A549 treated with dexamethasone at 1 μM for 4 hours (cell line): ENCODE results near the gene RNF208. TPM values are rescaled to one million over a fixed set of nuclear protein-coding genes. Genes with fewer than 3 reads are reported as not detected.

Source experiments
- total RNA-seq: library from RNA; stranded (reverse); fragments of 200-300 nt; extraction: Qiagen RNA extraction; gene quantifications from 5 replicates; pipeline ENCODE4 v1.2.3, GENCODE V29; 2022

Gene RNF208, protein sequence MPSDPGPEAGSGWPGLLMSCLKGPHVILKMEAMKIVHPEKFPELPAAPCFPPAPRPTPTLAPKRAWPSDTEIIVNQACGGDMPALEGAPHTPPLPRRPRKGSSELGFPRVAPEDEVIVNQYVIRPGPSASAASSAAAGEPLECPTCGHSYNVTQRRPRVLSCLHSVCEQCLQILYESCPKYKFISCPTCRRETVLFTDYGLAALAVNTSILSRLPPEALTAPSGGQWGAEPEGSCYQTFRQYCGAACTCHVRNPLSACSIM
- total RNA-seq: 1.2 to 2.2 TPM (median 2.0 TPM) in 5 replicates

DNA sequence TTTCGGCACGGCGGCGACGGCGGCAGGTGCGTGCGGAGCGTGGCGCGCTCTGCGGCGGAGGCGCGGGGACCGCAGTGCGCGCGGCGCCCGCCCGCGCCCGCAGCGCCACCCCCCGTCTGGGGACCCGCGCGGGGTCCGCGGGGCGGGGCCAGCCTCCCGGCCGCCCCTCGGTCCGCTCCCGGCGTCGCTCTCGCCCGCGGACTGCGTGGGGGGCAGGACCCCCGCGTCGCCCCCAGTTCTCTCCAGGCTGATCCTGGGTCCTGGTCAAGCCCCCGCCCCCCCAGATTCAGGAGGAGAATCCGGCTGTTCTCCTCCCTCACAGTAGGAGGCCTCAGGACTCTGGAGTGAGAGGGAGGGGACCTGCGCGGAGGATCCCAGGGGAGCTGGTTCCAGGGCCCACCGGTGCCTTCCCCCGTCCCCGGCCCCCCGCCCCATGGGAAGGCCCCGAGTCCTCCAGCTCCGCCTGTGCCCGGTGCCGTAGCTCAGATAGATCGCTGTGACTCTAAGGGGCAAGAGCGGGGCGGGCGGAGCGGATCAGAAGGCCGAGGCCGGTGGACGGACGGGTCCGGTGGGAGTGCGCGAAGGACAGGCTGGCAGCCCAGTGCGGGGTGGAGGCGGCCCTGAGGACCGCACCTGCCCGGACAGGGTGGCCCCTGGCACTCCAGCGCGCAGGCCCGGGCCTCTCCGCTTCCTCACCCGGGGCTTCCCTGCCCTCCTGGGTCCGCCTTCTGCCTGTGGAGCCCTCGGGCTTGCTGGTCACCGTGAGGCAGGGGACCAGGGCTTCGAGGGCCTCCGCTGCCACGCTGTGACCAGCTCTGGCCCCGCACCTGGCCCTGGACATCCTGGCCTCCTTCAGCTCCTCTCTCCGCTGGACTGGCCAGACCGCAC lies at the start of gene RNF208:
Gene RNF208 (minus strand): TSS at position 51 of the 888 bp plus-strand sequence. CDS start 1,028 bp downstream, outside the sequence.

DNA sequence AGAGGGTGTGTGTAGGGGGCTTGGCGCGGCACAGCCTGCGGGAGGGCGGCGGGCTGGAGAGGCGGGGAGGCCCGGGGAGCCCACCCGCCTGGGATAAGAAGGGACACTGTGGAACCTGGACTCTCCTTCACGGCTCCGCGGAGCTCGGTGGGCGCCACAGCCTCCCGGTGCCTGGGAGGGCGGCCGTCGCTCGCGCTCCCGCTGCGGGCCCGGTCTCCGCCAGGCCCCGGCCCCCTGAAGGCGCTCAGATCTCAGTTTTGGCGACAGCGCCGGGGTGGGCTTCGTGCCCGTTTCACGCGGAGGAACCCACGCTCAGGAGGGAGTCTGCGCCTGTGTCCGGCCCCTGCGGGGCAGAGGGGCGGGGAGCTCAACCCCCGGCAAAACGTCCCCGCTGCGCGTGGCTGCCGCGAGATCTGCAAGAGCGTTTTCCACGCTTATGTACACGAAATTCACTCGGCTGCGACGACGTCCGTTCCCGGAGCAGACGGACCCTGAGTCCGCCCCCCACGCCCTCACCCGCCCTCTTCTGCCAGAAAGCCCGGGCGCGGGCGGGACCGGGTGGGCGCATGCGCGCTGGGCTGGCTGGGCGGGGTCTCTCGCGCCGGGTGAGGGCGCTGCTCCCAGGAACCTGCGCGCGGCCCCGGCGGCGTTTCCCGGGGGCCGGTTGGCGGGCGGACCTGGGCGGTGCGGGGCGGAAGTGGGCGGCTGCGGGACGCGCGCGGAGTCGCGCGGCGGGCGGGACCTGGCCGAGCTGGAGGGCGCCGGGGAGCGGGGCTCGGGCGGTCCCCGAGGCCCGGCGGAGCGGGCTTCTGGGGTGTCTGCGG lies 32.8 kb upstream of the RNF208 start, which contains the start of gene NELFB:
Gene NELFB (plus strand): TSS at position 704 of the 824 bp plus-strand sequence.

DNA sequence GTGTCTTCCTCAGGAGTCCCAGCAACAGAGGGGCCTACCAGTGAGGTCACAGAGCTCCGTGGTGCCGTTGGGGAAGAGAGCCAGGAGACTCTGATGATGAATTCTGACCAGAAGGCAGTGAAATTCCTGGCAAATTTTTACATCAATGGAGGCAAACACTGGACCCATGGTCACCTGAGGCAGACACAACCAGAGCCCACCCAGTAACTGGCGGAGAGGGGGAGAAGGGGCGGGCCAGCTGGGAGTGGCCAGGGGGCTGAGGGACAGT lies 29.1 kb upstream of the RNF208 start, which contains the start of gene STPG3:
Gene STPG3 (plus strand): TSS at position 93 of the 268 bp plus-strand sequence. CDS start 1 bp downstream, at position 94.

DNA sequence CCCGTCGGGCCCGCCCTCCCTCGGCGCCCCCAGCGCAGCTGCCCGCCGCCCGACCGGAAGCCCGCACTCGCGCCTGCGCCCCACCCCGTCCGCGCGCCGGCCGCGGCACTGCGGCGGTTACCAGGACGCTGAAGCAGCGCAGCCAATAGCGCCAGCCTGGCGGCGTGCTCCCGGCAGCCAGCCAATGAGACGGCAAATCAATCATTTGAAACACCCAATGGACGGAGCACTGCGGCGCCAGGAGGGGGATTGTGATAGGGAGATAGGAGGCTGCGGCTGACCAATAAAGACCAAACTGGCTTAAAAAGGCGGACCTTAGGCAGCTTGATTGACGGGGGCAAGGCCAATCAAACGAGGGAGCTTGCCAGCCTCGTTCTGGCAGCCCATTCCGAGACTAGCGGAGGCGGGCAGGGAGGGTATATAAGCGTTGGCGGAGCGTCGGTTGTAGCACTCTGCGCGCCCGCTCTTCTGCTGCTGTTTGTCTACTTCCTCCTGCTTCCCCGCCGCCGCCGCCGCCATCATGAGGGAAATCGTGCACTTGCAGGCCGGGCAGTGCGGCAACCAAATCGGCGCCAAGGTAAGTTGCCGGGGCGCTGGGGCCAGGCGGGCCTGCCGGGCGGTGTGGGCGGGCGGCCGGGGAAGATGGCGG lies 18.9 kb upstream of the RNF208 start, which contains the start of gene TUBB4B:
Gene TUBB4B (plus strand): TSS at position 447 of the 649 bp plus-strand sequence. CDS start 74 bp downstream, at position 521.

DNA sequence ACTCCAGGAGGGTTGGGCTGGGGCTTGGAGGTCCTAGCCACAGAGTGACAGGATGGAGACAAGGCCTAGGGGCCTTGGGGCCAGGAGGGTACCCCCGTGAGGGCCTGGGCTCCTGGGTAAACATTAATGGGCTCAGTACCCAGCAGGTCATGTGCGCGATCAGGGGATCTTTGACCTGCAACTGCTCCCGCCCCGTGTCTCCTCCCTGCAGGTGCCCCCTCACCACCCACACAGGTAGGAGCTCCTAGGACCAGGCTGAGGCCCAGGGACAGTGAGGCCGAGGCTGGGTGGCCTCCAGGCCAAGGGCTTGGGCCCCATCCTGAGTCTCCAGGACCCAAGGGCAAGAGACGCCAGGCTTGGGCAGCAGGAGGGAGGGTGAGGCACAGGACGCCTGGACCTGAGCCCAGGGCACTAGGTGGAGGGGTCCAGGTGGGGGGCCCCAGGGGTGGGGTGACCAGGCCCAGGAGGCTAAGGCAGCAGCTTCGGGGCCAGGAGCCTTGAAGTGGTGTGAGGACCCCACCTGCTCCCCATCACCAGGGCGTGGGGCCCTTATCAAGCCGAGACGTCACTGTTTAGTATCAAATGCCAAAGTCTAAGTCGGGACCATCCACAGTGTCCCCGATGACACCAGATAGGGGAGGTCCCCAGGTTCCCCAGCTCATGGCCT lies 8.8 kb upstream of the RNF208 start, which contains the start of gene SLC34A3:
Gene SLC34A3 (plus strand): TSS at position 197 of the 667 bp plus-strand sequence. CDS start 802 bp downstream, outside the sequence.

DNA sequence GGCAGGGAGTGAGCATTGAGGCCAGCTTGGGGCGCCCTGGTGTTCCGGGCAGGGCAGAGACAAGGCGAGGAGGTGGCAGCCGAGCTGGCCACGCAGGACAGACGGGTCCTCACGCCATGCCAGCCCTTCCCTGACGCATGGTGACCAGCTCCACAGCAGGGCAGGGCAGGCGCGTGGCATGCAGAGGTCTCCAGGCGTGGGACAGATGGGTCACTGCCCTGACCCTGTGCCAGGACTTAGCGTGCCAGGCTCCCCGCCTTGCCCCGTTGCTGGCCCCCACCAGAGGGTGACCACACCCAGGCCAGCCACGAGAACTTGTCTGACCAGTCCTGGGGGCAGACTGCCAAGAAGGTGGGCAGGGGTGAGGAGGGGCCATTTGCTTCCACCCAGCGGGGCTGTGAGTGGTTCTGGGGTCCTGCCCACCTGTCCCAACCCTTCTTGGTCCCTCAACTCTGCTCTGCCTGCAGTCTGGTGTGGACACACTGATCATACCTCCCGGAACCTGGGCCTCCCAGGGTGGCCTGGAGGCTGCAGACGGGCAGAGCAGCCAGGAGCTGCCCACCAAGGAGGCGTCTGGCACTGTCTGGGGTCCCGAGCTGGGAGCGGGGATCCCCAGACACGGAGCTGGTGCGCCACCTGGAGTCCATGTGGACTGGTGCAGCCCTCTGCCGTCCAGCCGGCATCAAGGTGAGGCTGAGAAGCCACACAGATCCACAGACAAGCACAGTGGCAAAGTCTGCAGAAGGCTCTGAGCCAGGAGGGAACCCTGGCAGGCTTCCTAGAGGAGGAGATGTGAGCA lies 5.2 kb upstream of the RNF208 start, which contains the start of gene RNF224:
Gene RNF224 (plus strand): TSS at position 449 of the 799 bp plus-strand sequence. CDS start 834 bp downstream, outside the sequence.

DNA sequence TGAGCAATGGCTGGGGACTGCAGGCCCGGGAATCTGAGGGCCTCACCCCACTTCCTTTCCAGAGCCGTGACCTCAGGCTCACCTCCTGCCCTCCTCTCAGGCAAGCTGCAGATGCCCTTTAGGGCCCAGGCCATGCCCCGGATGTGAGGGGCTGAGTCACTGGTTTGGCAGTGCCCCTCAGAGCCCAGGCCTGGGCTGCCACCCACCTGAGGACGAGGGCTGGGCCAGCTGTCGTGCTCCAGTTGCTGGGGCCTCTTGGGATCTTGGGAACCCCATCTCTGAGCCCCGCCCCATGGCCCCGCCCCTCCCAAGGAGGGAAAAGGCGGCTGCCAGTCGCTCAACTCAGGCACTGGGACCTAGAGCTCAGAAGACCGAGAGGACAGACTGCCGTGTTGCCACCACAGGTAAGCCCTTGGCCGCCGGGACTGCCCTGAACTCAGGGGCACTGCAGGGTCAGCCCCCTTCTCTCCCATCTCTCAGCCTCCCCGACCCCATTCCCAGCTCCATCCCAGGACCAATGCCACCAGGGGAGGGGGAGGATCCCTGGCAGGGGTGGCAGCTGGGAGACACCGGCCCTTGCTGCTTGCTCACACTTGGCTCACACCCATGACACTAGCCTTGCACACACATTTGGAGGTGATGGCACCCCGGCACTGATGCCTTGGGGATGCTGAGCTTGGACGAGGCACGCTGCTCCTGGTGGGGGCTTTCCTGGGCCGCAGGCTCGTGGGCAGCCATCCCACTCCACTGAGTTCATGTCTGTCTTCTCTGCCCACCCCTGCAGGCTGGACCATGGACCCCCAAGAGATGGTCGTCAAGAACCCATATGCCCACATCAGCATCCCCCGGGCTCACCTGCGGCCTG lies 3.0 kb upstream of the RNF208 start, which contains the start of gene CYSRT1:
Gene CYSRT1 (plus strand): TSS at position 345 of the 865 bp plus-strand sequence. CDS start 448 bp downstream, at position 793.

DNA sequence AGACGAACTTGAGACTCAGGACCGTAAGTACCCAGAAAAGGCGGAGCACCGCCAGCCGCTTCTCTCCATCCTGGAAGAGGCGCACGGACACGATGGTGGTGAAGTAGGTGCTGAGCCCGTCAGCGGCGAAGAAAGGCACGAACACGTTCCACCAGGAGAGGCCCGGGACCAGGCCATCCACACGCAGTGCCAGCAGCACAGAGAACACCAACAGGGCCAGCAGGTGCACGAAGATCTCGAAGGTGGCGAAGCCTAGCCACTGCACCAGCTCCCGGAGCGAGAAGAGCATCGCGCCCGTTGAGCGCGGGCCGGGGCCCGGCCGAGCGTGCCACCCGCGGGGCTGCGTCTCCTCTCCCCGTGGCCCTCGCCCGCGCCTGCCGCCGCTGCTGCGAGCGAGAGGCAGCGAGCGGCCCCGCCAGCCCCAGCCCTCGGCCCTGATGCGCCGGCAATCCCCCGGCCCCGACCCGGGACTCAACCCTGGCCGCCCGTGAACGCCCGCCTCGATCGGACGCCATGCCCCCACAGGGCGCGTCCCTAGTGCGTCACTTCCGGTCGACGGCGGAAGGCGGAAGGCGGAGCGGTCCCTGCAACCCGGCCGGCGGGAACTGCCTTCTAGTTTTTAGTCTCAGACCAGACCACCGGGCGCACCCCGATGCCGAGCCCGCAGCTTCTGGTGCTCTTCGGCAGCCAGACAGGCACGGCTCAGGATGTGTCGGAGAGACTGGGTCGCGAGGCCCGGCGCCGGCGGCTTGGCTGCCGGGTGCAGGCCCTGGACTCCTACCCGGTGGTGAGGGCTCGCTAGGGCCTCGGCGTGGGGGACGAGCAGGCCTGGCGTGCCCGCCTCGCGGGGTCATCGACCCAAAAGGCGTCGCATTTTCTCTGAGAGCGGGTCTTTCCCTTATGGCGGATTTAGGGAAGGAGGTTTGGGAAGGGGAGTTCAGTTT lies 16.6 kb downstream of the RNF208 start, which contains the start of the genes NDOR1 and TMEM203:
Gene NDOR1 (plus strand): TSS at position 575 of the 944 bp plus-strand sequence. CDS start 78 bp downstream, at position 653.
Gene TMEM203 (minus strand): TSS at position 523 of the 944 bp plus-strand sequence. CDS start 234 bp downstream, at position 289.

DNA sequence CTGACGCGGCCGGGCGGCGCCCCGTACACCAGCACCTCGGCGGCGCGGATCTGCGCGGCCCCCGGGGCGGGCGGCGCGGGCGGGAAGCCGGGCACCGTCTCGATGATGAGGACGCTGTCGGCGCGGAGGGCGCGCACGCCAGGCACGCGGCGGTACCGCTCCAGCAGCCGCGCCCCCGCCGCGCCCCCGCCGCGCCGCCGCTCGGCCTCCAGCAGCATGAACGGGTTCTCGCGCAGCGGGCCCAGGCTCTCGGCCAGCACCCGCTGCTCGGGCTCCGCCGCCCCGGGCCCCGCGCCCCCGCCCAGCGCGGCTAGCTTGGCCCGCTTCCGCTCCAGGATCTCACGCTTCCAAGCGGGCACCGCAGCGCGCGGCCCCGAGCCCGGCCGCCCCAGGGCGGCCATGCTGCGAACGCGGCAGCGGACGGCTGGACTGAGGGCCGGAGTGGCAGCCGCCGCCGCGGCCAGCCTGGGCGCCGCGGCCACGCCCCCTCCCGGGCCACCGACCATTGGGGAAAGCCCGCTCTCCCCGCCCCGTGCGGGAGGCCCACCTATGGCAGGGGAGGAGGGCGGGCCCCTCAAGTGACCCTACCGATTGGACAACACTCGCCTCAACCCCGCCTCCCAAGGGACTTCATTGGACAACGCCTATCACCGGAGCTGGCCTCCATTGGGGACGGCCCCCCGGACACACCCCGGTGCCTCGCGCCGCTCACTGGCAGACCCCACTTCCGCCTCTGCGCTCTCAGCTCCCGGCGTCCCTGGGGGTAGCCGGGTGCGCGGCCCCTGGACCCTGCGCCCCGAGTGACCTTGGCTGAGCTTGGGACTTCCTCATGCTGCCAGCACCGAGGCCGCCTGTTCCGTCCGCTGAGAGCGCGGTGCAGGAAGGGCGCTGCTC lies 21.5 kb downstream of the RNF208 start, which contains the start of gene TPRN:
Gene TPRN (minus strand): TSS at position 431 of the 894 bp plus-strand sequence. CDS start 30 bp downstream, at position 401.

DNA sequence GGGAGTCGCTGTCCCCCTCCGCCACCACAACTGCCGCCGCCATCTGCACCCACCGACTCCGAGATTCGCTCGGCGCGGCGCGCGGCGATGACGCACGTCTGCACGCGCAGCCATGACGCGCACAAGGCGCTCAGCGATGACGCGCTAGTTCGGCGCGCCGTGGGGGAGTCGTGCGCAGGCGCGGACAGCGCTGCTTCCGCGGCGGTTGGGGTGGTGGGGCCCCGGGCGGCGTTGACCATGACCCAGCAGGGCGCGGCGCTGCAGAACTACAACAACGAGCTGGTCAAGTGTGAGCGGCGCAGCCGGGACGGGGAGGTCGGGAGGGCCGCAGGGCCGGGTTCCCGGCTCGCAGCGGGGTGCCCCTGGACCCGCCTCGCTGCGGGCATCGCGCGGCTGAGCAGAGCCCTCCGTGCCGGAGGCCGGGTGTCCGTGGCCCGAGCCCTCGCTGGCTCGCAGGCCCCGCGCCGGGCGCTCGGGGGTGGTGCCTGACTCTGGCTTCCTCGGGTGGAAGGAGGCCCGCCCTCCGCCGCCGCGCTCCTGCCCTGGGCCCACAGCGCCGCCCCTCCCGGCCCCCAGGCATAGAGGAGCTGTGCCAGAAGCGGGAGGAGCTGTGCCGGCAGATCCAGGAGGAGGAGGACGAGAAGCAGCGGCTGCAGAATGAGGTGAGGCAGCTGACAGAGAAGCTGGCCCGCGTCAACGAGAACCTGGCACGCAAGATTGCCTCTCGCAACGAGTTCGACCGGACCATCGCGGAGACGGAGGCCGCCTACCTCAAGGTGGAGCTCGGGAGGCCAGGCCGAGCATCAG lies 33.3 kb downstream of the RNF208 start, which contains the start of the genes ANAPC2 and SSNA1:
Gene ANAPC2 (minus strand): TSS at position 71 of the 807 bp plus-strand sequence. CDS start 28 bp downstream, at position 43.
Gene SSNA1 (plus strand): TSS at position 187 of the 807 bp plus-strand sequence. CDS start 51 bp downstream, at position 238.

Other genes starting within 250 kb of the RNF208 start
- gene PTGDS, start 244.7 kb downstream of the RNF208 start, total RNA-seq: 0.28 to 1.4 TPM (median 0.77 TPM) in 5 replicates
- gene LCNL1, start 239.2 kb downstream of the RNF208 start, total RNA-seq: 0.03 to 0.31 TPM (median 0.18 TPM) in 5 replicates
- 43.1 to 70.9 TPM (median 62.8 TPM) in 5 replicates for gene PAXX, start 229.8 kb downstream of the RNF208 start, total RNA-seq
- 3.3 to 6.7 TPM (median 5.0 TPM) in 5 replicates for gene CLIC3, start 225.7 kb downstream of the RNF208 start, total RNA-seq
- 12.4 to 27.7 TPM (median 24.8 TPM) in 5 replicates for gene ABCA2, start 194.0 kb downstream of the RNF208 start, total RNA-seq
- 0.04 to 0.10 TPM (median 0.05 TPM) in 4 of 5 replicates, not detected in the other for gene FUT7, start 190.2 kb downstream of the RNF208 start, total RNA-seq
- gene NPDC1, start 176.1 kb downstream of the RNF208 start, total RNA-seq: 34.4 to 84.3 TPM (median 78.9 TPM) in 5 replicates
- gene ENTPD2, start 168.2 kb downstream of the RNF208 start, total RNA-seq: 3.1 to 6.4 TPM (median 5.4 TPM) in 5 replicates
- gene SAPCD2, start 151.7 kb downstream of the RNF208 start, total RNA-seq: 13.4 to 23.9 TPM (median 21.4 TPM) in 5 replicates
- 8.1 to 15.8 TPM (median 11.1 TPM) in 5 replicates for gene UAP1L1, start 144.7 kb downstream of the RNF208 start, total RNA-seq
- gene MAN1B1, start 135.3 kb downstream of the RNF208 start, total RNA-seq: 36.8 to 53.3 TPM (median 51.6 TPM) in 5 replicates
- gene DPP7, start 107.5 kb downstream of the RNF208 start, total RNA-seq: 67.5 to 115 TPM (median 108 TPM) in 5 replicates
- 0.16 to 0.41 TPM (median 0.32 TPM) in 5 replicates for gene GRIN1, start 83.1 kb downstream of the RNF208 start, total RNA-seq
- 0.19 to 1.5 TPM (median 0.77 TPM) in 5 replicates for gene LRRC26, start 52.2 kb downstream of the RNF208 start, total RNA-seq
- not detected in 5 replicates for gene TMEM210, start 50.2 kb downstream of the RNF208 start, total RNA-seq
- 20.3 to 35.3 TPM (median 31.4 TPM) in 5 replicates for gene ANAPC2, start 33.7 kb downstream of the RNF208 start, total RNA-seq
- gene SSNA1, start 33.6 kb downstream of the RNF208 start, total RNA-seq: 99.1 to 134 TPM (median 125 TPM) in 5 replicates
- gene TPRN, start 21.5 kb downstream of the RNF208 start, total RNA-seq: 6.4 to 11.2 TPM (median 10.5 TPM) in 5 replicates
- gene TMEM203, start 16.6 kb downstream of the RNF208 start, total RNA-seq: 34.6 to 42.9 TPM (median 39.6 TPM) in 5 replicates
- gene NDOR1, start 16.5 kb downstream of the RNF208 start, total RNA-seq: 8.1 to 18.5 TPM (median 15.8 TPM) in 5 replicates
- 3.6 to 5.1 TPM (median 4.6 TPM) in 5 replicates for gene CYSRT1, start 2.9 kb upstream of the RNF208 start, total RNA-seq
- 0.14 to 0.28 TPM (median 0.21 TPM) in 5 replicates for gene RNF224, start 5.3 kb upstream of the RNF208 start, total RNA-seq
- gene SLC34A3, start 8.7 kb upstream of the RNF208 start, total RNA-seq: 0.05 to 0.11 TPM (median 0.06 TPM) in 5 replicates
- 618 to 867 TPM (median 780 TPM) in 5 replicates for gene TUBB4B, start 19.0 kb upstream of the RNF208 start, total RNA-seq
- not detected in 5 replicates for gene STPG3, start 29.0 kb upstream of the RNF208 start, total RNA-seq
- 41.3 to 57.7 TPM (median 53.2 TPM) in 5 replicates for gene NELFB, start 33.1 kb upstream of the RNF208 start, total RNA-seq
- 16.3 to 27.6 TPM (median 24.2 TPM) in 5 replicates for gene TOR4A, start 55.5 kb upstream of the RNF208 start, total RNA-seq
- 1.7 to 3.0 TPM (median 2.9 TPM) in 5 replicates for gene NRARP, start 80.0 kb upstream of the RNF208 start, total RNA-seq
- 3.0 to 5.7 TPM (median 5.3 TPM) in 5 replicates for gene EXD3, start 200.9 kb upstream of the RNF208 start, total RNA-seq
- 0.41 to 1.7 TPM (median 1.4 TPM) in 5 replicates for gene NOXA1, start 201.2 kb upstream of the RNF208 start, total RNA-seq
- gene ENTPD8, start 219.1 kb upstream of the RNF208 start, total RNA-seq: 0.14 to 0.25 TPM (median 0.16 TPM) in 5 replicates
- 28.8 to 42.8 TPM (median 38.8 TPM) in 5 replicates for gene NSMF, start 237.1 kb upstream of the RNF208 start, total RNA-seq